HepG2 (cell line): ENCODE results near the gene NDUFS2. TPM values are rescaled to one million over a fixed set of nuclear protein-coding genes. Genes with fewer than 3 reads are reported as not detected.

Experiments used
- AGO1 ChIP-seq: fragments of 200-400 bp; formaldehyde crosslinking; IDR thresholded peaks from 2 replicates; pipeline ENCODE4 v1.6.1; 2017; ENCODE audit warnings: mild to moderate bottlenecking, low read depth, low read length, moderate library complexity; ENCODE audit not compliant: poor library complexity, severe bottlenecking
- ATF2 ChIP-seq: sonication (generic); formaldehyde crosslinking; IDR thresholded peaks from 2 replicates; pipeline ENCODE4 v1.4.0; 2020; ENCODE audit warnings: missing genetic modification reagents
- CENPX ChIP-seq: sonication (generic); formaldehyde crosslinking; IDR thresholded peaks from 2 replicates; pipeline ENCODE4 v1.9.0; 2021; ENCODE audit warnings: mild to moderate bottlenecking, missing genetic modification reagents, moderate library complexity
- DZIP1 ChIP-seq: sonication (generic); formaldehyde crosslinking; IDR thresholded peaks from 2 replicates; pipeline ENCODE4 v1.5.0; 2020; ENCODE audit warnings: mild to moderate bottlenecking, missing genetic modification reagents
- MYC ChIP-seq: sonication (generic); formaldehyde crosslinking; IDR thresholded peaks from 2 replicates; pipeline ENCODE4 v1.9.0; 2021; ENCODE audit warnings: missing genetic modification reagents, borderline replicate concordance
- PPARG ChIP-seq: conservative IDR thresholded peaks from 2 replicates; pipeline ENCODE4 v1.6.1; 2016; ENCODE audit warnings: missing biosample characterization, missing genetic modification reagents
- RFXANK ChIP-seq: IDR thresholded peaks from 2 replicates; pipeline ENCODE4 v1.6.1; 2016
- ZNF530 ChIP-seq: sonication (generic); formaldehyde crosslinking; IDR thresholded peaks from 2 replicates; pipeline ENCODE4 v1.5.0; 2020; ENCODE audit warnings: low read depth, mild to moderate bottlenecking, missing genetic modification reagents
- ZNF609 ChIP-seq: sonication (generic); formaldehyde crosslinking; IDR thresholded peaks from 2 replicates; pipeline ENCODE4 v1.4.0; 2020; ENCODE audit warnings: mild to moderate bottlenecking, missing genetic modification reagents, borderline replicate concordance
- ZNF710 ChIP-seq: sonication (generic); formaldehyde crosslinking; IDR thresholded peaks from 2 replicates; pipeline ENCODE4 v1.5.0; 2020; ENCODE audit warnings: mild to moderate bottlenecking, missing genetic modification reagents, borderline replicate concordance
- ZNF746 ChIP-seq: sonication (generic); formaldehyde crosslinking; IDR thresholded peaks from 2 replicates; pipeline ENCODE4 v1.8.0; 2022; ENCODE audit warnings: mild to moderate bottlenecking, missing genetic modification reagents
- ZNF749 ChIP-seq: sonication (generic); formaldehyde crosslinking; IDR thresholded peaks from 2 replicates; pipeline ENCODE4 v1.8.0; 2022; ENCODE audit warnings: mild to moderate bottlenecking, missing genetic modification reagents, moderate library complexity, borderline replicate concordance
- ZNF770 ChIP-seq: sonication (generic); formaldehyde crosslinking; IDR thresholded peaks from 2 replicates; pipeline ENCODE4 v1.5.0; 2020; ENCODE audit warnings: mild to moderate bottlenecking, missing genetic modification reagents
- ZNF83 ChIP-seq: sonication (generic); formaldehyde crosslinking; IDR thresholded peaks from 2 replicates; pipeline ENCODE4 v1.4.0; 2020; ENCODE audit warnings: missing genetic modification reagents, mild to moderate bottlenecking, borderline replicate concordance
- polyA plus RNA-seq, 8 experiments: library from polyadenylated mRNA; depleted of rRNA in 3 of 8; stranded (reverse) in 7 of 8; unstranded in 1 of 8; fragments of >200 nt; fragmentation: Illumina TruSeq in 4 of 8; extraction: Trizol in 4 of 8; gene quantifications; 2 replicates each; pipeline versions ENCODE4 v1.2.1 to v1.2.3, GENCODE V29; 2011 to 2016; ENCODE audit warnings: low read depth in 4 of 8, missing spikeins in 1 of 8, mixed read lengths in 1 of 8; ENCODE audit not compliant: insufficient read depth in 1 of 8
- total RNA-seq, 5 experiments: library from RNA; depleted of rRNA; stranded (reverse); fragments of >200 nt; fragmentation: Illumina TruSeq; extraction: Trizol; gene quantifications; 2 replicates each; pipeline ENCODE4 v1.2.3, GENCODE V29; 2016; ENCODE audit warnings: low read depth in 1 of 5

NDUFS2 gene
- total and polyA plus RNA-seq, 2 of the 13 experiments (the other 11 are each of a cell fraction or from before 2014, with no cell fraction given) = 89.9 to 118 TPM

GRCh38 chr1:161159087-161159912 is 42.9 kb upstream of the NDUFS2 start, which contains the start of gene USP21 (continued):
- TF ChIP-seq ATF2 = no peak
- no peak; the same call in 1 of the 2 replicates for TF ChIP-seq ZNF746 (CRISPR knock-in tag)
- peak; percentile 60 for TF ChIP-seq AGO1
- TF ChIP-seq RFXANK (CRISPR knock-in tag) = no peak
- no peak for TF ChIP-seq ZNF770
- no peak for TF ChIP-seq PPARG (CRISPR knock-in tag)
- TF ChIP-seq ZNF530 (CRISPR knock-in tag) = no peak
- no peak for TF ChIP-seq ZNF83
- no peak for TF ChIP-seq DZIP1 (CRISPR knock-in tag)
- TF ChIP-seq MYC = 0 out of 2 replicates have a peak, but pooled peaks have one; percentile 26
- no peak for TF ChIP-seq ZNF609 (CRISPR knock-in tag)
- TF ChIP-seq ZNF710 = no peak; the same call in 1 of the 2 replicates
- TF ChIP-seq CENPX = no peak
- 0 out of 2 replicates have a peak, but pooled peaks have one; percentile 41 for TF ChIP-seq ZNF749 (CRISPR knock-in tag)
